ENCODE measurements around the gene PCSK6.

DNA sequence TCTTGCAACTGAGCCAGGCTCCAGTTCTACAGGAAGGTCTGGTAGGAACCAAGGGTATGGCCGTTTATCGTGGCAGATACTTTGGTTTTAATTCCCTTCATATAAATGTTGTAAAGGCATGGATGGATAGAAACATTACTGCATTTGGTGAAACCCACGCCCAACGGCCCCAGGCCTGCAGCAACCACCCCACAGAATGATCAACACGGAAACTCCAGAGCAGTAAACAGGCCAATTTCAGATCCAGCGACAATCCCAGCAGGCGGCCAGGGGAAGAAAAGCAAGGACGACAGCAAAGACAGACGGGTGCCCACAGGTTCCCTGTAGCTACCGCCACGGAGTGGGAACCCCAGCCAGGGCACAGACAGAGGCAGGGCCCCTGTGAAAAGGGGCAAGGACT is 32.6 kb upstream of the PCSK6 start:
- TF ChIP-seq, protein P1, sequence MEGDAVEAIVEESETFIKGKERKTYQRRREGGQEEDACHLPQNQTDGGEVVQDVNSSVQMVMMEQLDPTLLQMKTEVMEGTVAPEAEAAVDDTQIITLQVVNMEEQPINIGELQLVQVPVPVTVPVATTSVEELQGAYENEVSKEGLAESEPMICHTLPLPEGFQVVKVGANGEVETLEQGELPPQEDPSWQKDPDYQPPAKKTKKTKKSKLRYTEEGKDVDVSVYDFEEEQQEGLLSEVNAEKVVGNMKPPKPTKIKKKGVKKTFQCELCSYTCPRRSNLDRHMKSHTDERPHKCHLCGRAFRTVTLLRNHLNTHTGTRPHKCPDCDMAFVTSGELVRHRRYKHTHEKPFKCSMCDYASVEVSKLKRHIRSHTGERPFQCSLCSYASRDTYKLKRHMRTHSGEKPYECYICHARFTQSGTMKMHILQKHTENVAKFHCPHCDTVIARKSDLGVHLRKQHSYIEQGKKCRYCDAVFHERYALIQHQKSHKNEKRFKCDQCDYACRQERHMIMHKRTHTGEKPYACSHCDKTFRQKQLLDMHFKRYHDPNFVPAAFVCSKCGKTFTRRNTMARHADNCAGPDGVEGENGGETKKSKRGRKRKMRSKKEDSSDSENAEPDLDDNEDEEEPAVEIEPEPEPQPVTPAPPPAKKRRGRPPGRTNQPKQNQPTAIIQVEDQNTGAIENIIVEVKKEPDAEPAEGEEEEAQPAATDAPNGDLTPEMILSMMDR (IDR thresholded peaks at IDR 0.05): no peak
- TF ChIP-seq POLR2A (IDR thresholded peaks at IDR 0.05): no peak
